Astrocyte of the cerebellum (primary cell): ENCODE results near the gene SLC36A3.

Source experiments
- DNase-seq: peaks from one replicate; pipeline ENCODE4 v3.0.0-alpha.2; 2011; ENCODE audit warnings: low read depth
- H3K4me3 ChIP-seq: 2 replicates; pipeline ENCODE4 v1.5.1; 2011; ENCODE audit warnings: mild to moderate bottlenecking, low read depth, low read length, moderate library complexity
- in situ Hi-C: cut with HindIII; loops from 2 replicates; pipeline ENCODE4 v1.10.0; 2017; ENCODE audit warnings: low sequenced_read_pairs
- TF ChIP-seq, protein P1 (sequence below): IDR thresholded peaks from 2 replicates; pipeline ENCODE4 v1.5.1; 2012; ENCODE audit warnings: low read length, low read depth, moderate library complexity, mild to moderate bottlenecking; ENCODE audit errors: missing control alignments

Gene SLC36A3

DNA sequence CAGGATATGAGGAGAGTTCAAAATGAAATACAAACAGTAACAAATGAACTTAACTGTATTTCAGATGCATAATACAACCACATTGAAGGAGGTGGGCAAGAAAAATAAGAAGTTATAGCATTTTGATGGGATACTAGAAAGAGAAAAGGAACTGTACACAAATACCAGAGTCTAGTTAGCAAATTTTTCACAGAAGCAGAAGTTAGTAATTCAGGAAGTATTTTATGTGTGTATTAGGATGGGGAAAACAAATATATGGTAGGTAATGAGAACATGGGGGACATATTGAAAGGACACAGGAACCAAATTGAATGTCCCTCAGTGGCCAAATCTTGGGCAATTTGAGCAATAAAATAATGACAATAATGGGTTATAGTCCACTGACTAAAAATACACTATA, 32.2 kb downstream of the SLC36A3 start:
- no peak for DNase-seq
- in situ Hi-C loops, result no loop called here
- TF ChIP-seq, protein P1, sequence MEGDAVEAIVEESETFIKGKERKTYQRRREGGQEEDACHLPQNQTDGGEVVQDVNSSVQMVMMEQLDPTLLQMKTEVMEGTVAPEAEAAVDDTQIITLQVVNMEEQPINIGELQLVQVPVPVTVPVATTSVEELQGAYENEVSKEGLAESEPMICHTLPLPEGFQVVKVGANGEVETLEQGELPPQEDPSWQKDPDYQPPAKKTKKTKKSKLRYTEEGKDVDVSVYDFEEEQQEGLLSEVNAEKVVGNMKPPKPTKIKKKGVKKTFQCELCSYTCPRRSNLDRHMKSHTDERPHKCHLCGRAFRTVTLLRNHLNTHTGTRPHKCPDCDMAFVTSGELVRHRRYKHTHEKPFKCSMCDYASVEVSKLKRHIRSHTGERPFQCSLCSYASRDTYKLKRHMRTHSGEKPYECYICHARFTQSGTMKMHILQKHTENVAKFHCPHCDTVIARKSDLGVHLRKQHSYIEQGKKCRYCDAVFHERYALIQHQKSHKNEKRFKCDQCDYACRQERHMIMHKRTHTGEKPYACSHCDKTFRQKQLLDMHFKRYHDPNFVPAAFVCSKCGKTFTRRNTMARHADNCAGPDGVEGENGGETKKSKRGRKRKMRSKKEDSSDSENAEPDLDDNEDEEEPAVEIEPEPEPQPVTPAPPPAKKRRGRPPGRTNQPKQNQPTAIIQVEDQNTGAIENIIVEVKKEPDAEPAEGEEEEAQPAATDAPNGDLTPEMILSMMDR, result no peak
- H3K4me3 ChIP-seq, result no peak overlapping the region

DNA sequence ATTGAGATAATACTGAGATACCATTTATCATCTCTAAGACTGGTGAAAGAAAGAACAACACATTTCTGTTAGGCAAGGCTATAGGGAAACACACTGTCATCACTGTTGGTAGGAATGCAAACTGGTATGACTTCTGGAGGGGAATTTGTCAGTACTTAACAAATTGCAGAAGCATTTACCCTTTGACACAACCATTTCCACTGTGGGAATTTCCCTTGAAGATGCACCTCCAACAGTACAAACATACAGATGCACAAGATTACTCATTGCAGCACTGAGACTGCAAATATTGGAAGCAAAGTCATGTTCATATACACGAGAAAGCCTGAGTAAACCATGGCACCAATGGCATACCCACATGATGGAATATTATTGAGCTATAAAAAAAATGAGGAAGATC, 33.0 kb downstream of the SLC36A3 start:
- in situ Hi-C loops, result no loop called here
- no peak for DNase-seq

DNA sequence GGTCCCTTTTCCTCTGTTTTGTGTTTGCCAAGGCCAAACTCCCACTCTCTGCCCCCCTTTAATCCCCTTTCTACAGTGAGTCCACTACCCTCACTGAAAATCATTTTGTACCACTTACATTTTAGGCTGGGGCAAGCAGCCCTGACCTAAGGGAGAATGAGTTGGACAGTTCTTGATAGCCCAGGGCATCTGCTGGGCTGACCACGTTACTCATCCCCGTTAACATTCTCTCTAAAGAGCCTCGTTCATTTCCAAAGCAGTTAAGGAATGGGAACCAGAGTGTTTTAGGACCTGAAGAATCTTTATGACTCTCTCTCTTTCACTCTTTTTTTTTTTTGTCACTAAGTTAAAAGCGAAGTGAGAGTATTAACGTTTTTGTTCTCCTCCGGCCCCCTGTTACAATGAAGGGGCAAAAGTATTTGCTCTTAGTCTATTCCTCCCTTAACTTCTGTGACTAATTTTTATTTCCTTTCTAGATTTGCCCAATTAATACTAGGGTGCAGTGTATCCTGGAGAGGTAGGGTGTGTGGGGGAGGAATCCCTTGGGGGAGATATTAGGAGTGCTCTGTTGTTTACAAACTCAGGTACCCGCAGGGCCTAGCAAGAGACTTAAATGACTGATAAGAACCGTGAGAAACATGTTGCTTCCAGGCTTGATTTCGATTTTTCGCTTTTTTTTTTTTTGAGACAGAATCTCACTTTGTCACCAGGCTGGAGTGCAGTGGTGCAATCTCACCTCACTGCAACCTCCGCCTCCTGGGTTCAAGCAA, 35.9 kb downstream of the SLC36A3 start:
- H3K4me3 ChIP-seq, result no peak overlapping the region
- no peak for DNase-seq
- TF ChIP-seq, protein P1, result no peak
- in situ Hi-C loops, result no loop called here

More for the DNA sequence above, 33.0 kb downstream of the SLC36A3 start:
- TF ChIP-seq, protein P1, result no peak
- H3K4me3 ChIP-seq, result no peak overlapping the region

DNA sequence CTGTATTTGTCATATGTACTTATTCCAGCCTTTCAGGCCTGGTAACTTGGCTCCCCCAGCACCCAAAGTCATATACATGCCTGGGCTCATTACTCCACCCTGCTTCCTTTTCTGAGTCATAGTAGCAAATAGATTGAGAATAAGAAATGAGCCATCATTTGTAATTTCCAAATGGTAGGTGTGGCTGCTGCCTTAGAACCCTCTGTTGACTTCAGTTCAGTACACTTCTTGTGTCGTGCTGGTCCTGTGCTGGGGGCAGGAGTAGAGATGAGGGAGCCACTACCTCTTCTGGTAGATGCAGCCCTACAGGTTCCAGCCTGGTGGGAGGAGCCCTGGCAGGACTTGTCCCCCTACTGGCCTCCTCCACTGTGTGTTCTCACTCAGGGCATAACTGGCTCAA, 39.5 kb downstream of the SLC36A3 start:
- H3K4me3 ChIP-seq, result no peak overlapping the region
- in situ Hi-C loops, result no loop called here
- TF ChIP-seq, protein P1, result no peak
- DNase-seq, result no peak

DNA sequence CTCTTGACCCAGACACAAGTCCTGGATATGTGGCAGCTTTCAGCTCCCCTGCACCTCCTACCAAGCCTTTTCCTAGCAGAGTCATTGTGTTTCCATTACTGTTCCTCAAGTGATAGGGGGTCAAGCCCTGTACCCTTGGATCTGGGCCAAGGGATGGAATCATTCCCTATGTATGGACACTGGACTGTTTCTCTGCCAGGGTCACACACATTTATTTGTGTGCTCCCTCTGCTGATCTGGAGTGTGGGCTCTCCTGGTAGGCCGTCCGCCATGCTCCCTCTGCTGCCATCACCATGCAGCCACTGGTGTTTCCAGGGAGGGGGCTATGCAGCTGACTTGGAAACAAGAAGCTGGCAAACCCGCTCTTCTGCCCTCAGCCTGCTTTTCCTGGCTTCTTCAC, 41.0 kb downstream of the SLC36A3 start:
- no peak for DNase-seq
- no peak overlapping the region for H3K4me3 ChIP-seq
- in situ Hi-C loops, result no loop called here
- TF ChIP-seq, protein P1, result no peak

DNA sequence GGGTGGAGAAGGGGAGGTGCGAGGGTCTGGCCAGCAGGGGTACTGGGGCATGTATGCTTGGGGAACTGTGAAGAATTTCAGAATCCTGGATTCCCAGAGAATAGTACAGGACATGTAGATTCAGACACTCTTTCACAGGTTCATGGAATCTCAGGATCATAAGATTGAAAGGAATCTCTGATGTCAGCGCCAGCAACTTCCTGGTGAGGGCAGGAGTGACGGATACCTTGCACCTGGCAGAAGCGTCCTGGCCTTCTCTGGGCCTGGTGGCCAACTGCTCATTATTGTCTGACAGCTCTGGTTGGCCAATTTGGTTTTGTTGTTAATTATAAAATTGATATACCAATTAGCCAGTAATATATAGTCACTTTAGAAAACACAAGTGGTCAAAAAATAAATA, 43.6 kb downstream of the SLC36A3 start:
- TF ChIP-seq, protein P1, result no peak
- no peak for DNase-seq
- in situ Hi-C loops, result no loop called here
- H3K4me3 ChIP-seq, result no peak overlapping the region
